Mammary epithelial cell (primary cell): ENCODE data around the gene ZNF236.

Experiments used
- EZH2 ChIP-seq: IDR thresholded peaks from 2 replicates; pipeline ENCODE4 v1.6.1; 2012; ENCODE audit warnings: low read length, inconsistent platforms, borderline replicate concordance
- TF ChIP-seq, protein P1 (sequence below), 2 donors: IDR thresholded peaks in 1 of 2; conservative IDR thresholded peaks in 1 of 2; 2 replicates each; pipeline ENCODE4 v1.5.1; 2011 to 2012; ENCODE audit warnings: inconsistent platforms in 2 of 2, low read length in 2 of 2, mild to moderate bottlenecking in 2 of 2, control low read depth in 1 of 2, low read depth in 1 of 2; ENCODE audit not compliant: insufficient read depth in 1 of 2; ENCODE audit errors: extremely low read depth in 1 of 2

DNA sequence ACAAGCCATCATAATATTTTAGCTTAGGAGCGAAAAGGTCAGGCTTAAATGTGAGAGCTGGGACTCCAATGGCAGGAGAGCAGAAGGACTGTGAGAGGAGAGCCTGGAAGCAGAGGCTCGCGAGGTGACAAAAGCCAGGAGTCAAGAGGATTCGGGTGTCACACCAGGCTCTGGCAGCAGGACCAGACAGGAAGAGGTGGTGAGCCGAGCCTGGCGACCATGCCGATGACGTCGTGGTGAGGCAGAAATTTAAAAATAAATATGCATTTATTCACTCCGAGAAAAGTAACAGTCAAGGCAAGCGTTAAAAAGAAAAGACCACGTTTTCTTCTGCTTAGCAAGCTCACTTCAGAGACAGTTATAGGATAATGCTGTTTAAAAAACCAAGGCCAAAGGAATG lies 31.3 kb upstream of the ZNF236 start:
- no peak for TF ChIP-seq EZH2
- TF ChIP-seq, protein P1, sequence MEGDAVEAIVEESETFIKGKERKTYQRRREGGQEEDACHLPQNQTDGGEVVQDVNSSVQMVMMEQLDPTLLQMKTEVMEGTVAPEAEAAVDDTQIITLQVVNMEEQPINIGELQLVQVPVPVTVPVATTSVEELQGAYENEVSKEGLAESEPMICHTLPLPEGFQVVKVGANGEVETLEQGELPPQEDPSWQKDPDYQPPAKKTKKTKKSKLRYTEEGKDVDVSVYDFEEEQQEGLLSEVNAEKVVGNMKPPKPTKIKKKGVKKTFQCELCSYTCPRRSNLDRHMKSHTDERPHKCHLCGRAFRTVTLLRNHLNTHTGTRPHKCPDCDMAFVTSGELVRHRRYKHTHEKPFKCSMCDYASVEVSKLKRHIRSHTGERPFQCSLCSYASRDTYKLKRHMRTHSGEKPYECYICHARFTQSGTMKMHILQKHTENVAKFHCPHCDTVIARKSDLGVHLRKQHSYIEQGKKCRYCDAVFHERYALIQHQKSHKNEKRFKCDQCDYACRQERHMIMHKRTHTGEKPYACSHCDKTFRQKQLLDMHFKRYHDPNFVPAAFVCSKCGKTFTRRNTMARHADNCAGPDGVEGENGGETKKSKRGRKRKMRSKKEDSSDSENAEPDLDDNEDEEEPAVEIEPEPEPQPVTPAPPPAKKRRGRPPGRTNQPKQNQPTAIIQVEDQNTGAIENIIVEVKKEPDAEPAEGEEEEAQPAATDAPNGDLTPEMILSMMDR (conservative IDR thresholded peaks at IDR 0.05 in 1 of 2, IDR thresholded peaks at IDR 0.05 in 1 of 2; ENCODE audit: extremely low read depth in 1 of 2, insufficient read depth in 1 of 2, low read depth in 1 of 2, low read length in 2 of 2) = no peak
